ENCODE measurements around the gene SNX8.
A peak's percentile ranks its signal among the peaks of the same experiment; 100 is the strongest.

Gene SNX8

DNA sequence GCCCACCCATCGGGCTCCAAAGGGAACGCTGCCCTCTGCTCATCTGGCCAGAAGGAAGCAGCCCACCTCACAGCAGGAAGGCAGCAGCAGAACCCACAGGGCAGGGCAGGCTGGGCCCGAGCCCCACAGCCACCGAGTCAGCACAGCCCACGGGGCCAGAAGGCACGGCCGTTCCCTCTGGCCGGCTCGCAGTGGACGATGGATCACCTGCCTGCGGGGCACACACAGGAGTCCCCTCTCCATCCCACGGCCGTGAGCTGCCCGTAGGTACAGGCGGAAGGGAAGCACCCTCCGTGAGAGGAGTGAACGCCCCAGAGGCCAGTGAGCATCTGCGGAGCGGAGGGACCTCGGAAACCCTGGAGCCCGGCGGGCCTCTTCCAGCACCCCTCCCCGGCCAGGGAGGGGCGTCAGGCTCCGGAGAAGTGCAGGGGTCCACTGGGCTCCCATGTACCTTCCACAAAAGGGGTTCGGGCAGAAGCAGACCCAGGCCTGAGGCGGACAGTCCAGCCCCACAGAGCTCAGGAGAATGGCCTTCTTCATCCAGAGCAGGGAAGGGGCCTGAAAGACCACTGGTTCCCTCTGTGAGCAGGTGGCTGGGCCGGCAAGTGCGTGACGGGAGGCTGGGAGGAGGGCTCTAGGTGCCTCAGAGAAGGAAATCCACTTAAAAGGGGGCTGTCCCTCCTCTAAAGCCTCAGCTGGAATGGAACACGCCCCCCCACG lies 60.6 kb downstream of the SNX8 start:
- no peak overlapping the region for H3K4me3 Mint-ChIP-seq
- H3K36me3 Mint-ChIP-seq, result peaks cover 46% of the 10 kb centered on the region
- H3K4me1 Mint-ChIP-seq, result peaks cover 37% of the 10 kb centered on the region
- H3K27ac Mint-ChIP-seq, result no peak overlapping the region
- no peak for ATAC-seq
- no peak for DNase-seq (ENCODE audit: low spot score in 2 of 2)
- no peaks in the 10 kb centered on the region for H3K9me3 Mint-ChIP-seq

DNA sequence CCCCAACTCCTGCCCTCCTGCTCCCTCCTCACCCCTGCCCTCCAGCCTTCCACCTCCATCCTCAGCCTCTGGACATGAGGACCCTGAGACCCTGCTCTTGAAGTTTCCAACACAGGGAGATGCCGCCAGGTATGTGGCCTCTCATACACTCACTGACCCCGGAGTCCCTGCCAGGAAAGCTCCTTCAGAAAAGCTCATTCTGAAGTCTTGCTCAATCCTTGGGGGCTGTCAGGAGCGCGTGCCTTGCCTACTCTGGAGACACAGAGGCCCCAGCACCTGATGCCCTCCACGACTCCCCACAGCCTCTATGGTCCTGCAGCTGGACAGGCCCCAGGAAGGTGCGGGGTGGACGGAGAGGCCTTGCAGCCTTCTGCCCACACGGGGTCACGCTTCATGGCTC lies 61.2 kb downstream of the SNX8 start:
- Mint-ChIP-seq H3K36me3 (peaks cover 49% of the 10 kb centered on the region), H3K27ac (peak overlapping the region; percentile 65), H3K9me3 (no peaks in the 10 kb centered on the region), H3K4me1 (peaks cover 41% of the 10 kb centered on the region), H3K4me3 (no peak overlapping the region)
- no peak for ATAC-seq
- no peak for DNase-seq (ENCODE audit: low spot score in 2 of 2)

DNA sequence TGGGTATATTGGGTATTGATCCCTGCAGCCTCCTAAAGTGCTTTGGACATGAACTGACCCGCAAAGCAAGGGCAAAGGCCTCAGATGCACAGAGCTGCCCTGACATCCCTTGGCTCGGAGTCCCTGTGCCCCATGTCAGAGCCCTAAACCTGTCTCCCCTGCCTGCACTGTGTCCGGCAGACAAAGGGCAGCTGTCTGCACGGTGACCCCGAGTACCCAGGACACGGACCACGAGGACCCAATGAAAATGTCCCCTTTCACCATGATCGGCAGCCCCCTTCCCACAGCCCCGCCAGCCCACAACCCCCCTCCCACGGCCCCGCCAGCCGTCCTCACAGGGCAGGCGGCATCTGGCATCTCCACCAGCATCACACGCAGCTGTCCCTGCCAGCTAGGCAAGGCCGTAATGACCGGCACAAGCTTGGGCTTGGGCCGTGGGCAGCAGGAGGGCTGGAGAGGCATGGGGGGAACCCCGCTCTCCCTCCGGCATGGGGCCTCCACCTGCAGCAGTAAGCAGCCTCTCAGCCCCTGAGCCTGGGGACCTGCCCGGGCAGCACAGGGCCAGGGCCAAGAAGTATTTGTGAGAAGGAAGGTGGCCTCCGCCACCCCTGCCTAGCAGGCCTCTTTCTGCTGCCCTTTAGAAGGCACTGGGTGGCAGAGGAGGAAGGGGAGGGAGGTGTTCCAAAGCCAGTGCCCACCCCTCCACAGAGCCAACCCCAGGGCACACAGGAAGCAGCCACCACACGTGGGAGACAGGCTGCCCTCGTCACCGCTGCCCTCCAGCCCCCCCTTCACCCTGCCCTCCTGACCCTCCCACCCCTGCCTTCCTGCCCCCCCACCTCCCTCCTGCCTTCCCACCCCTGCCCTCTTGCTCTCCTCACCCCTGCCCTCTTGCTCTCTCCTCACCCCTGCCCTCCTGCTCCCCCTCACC lies 62.1 kb downstream of the SNX8 start:
- Mint-ChIP-seq H3K9me3 (no peaks in the 10 kb centered on the region), H3K36me3 (peaks cover 53% of the 10 kb centered on the region), H3K27ac (no peak overlapping the region), H3K4me3 (no peak overlapping the region), H3K4me1 (peaks cover 43% of the 10 kb centered on the region)
- DNase-seq (ENCODE audit: low spot score in 2 of 2) (no peak), ATAC-seq (peak; percentile 41)

GRCh38 chr7:2251381-2251780 lies 62.9 kb downstream of the SNX8 start:
- Mint-ChIP-seq H3K4me3 (no peak overlapping the region), H3K36me3 (peaks cover 53% of the 10 kb centered on the region), H3K4me1 (peaks cover 39% of the 10 kb centered on the region), H3K9me3 (no peaks in the 10 kb centered on the region), H3K27ac (no peak overlapping the region)
- ATAC-seq (no peak), DNase-seq (ENCODE audit: low spot score in 2 of 2) (no peak)

DNA sequence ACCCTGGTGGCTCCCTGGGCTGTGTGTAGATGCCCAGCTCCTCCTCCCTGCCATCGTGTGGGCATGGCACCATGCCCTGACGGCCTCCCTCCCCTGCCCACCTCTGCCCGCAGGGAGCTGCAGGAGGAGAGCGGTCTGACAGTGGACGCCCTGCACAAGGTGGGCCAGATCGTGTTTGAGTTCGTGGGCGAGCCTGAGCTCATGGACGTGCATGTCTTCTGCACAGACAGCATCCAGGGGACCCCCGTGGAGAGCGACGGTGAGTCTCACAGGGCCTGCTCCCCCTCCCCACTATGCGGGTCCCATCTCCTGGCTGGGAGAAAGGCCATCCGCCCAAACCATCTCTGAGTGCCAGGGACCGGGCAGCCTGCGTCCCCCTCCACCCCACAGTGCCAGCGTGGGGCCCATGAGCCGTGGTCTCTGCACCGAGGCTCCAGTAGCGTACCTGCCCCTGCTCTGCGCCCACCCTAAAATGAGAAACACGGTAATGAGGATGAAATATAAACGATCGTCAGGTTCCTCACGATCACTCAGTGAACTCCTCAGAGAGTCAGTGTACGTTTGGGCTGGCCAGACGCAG lies 64.4 kb downstream of the SNX8 start:
- H3K27ac Mint-ChIP-seq, result no peak overlapping the region
- H3K4me3 Mint-ChIP-seq, result no peak overlapping the region
- H3K9me3 Mint-ChIP-seq, result no peaks in the 10 kb centered on the region
- DNase-seq (ENCODE audit: low spot score in 2 of 2), result no peak
- peaks cover 46% of the 10 kb centered on the region for H3K36me3 Mint-ChIP-seq
- peaks cover 37% of the 10 kb centered on the region for H3K4me1 Mint-ChIP-seq
- ATAC-seq, result no peak

DNA sequence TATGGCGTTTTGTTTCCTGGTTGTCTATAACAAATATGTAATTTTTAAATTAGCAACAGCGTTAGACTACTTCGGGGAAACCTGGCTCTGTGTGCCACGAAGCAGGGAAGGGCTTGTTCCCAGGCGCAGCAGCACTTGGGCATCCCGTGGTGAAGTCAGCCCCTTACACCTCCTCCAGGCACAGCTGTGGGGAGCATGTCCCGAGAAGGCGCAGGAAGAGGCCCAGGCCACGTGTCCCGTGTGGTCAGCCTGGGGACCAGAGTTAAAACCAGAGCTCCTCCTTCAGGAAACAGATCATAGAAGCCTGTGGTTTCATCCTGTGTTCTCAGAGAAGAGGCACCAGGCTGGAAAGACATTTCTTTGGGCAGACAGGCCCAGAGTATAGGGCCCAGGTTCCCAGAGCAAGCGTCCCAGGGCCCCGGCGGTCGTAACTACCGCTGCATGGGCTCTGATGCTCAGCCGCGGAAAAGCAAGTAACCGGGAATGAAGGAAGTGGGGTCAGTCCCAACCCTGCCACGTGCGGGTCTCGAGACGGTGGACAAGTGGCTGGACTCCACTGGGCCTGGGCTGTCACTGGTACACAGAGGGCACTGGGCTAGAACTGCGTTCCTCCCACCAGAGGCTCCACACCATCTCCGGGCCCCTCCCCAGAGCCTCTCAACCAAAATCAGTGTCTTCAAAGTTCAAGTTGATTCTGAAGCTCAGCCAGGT lies 65.1 kb downstream of the SNX8 start:
- peak overlapping the region; percentile 53 for H3K4me3 Mint-ChIP-seq
- peaks cover 37% of the 10 kb centered on the region for H3K4me1 Mint-ChIP-seq
- DNase-seq (ENCODE audit: low spot score in 2 of 2) (peak in 1 of 2 donors; percentile 51), ATAC-seq (peak; percentile 58)
- peak overlapping the region; percentile 70 for H3K27ac Mint-ChIP-seq
- H3K9me3 Mint-ChIP-seq, result no peaks in the 10 kb centered on the region
- H3K36me3 Mint-ChIP-seq, result peaks cover 39% of the 10 kb centered on the region

GRCh38 chr7:2247141-2247995 lies 66.9 kb downstream of the SNX8 start:
- ATAC-seq (peak; percentile 41), DNase-seq (ENCODE audit: low spot score in 2 of 2) (peak in 1 of 2 donors; percentile 64)
- Mint-ChIP-seq H3K27ac (peak overlapping the region; percentile 67), H3K4me3 (no peak overlapping the region), H3K4me1 (peaks cover 38% of the 10 kb centered on the region), H3K9me3 (no peaks in the 10 kb centered on the region), H3K36me3 (peaks cover 31% of the 10 kb centered on the region)

DNA sequence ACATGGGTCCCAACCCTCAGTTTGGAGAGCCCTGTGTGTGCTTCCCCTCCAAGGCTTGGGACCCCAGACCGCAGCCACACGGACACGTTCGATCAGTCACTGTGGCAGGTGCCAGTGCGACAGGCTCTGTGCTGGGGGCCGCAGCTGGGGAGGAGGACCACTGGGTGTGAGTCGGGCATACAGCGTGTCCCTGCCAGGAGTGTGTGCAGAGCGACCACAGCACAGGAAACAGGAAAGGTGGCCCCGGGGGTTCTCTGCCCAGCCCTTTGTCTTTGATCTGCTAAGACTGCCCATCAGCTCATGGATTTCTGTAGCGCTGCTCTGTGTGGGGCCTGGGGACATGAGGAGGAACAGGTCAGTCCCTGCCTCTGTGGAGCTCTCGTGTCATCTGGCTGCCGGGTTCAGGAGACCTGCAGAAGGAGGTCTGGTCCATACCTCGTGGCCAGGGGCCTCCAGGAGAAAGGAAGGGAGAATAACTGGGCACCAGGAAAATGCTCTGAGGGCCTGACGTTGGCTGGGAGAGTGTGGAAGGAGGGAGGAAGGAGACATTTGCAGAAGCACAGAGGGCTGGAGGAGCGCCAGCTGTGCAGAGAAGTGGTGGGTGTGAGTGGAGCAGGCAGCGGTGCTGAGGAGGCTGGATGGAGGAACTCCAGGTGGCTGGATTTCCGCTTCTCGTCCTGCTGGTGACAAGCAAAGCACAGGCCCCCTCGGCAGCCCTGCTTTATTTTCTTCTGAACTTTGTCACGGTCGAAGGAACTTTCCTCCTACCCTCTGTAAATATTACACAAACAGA lies 68.2 kb downstream of the SNX8 start:
- Mint-ChIP-seq H3K27ac (peak overlapping the region; percentile 74), H3K4me3 (no peak overlapping the region), H3K9me3 (no peaks in the 10 kb centered on the region), H3K4me1 (peaks cover 38% of the 10 kb centered on the region), H3K36me3 (peaks cover 34% of the 10 kb centered on the region)
- ATAC-seq (no peak), DNase-seq (ENCODE audit: low spot score in 2 of 2) (no peak)

- H3K9me3 Mint-ChIP-seq, result no peaks in the 10 kb centered on the region
- H3K36me3 Mint-ChIP-seq, result peaks cover 33% of the 10 kb centered on the region
- H3K4me1 Mint-ChIP-seq, result peaks cover 32% of the 10 kb centered on the region
- DNase-seq (ENCODE audit: low spot score in 2 of 2) (no peak), ATAC-seq (no peak)
- no peak overlapping the region for H3K4me3 Mint-ChIP-seq
- peak overlapping the region; percentile 56 for H3K27ac Mint-ChIP-seq
Observed at GRCh38 chr7:2244404-2244995, 69.7 kb downstream of the SNX8 start.

DNA sequence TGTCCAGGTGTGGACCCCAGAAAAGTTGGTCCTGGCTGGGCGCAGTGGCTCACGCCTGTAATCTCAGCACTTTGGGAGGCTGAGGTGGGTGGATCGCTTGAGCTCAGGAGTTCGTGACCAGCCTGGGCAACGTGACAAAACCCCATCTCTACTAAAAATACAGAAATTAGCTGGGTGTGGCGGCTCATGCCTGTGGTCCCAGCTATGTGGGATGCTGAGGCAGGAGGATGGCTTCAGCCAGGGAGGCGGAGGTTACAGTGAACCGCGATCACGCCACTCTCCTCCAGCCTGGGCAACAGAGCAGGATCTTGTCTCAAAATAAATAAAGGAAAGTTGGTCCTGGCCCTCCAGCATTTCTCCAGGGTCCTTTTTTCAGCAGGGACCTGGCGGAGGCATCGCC lies 70.8 kb downstream of the SNX8 start:
- H3K27ac Mint-ChIP-seq, result no peak overlapping the region

DNA sequence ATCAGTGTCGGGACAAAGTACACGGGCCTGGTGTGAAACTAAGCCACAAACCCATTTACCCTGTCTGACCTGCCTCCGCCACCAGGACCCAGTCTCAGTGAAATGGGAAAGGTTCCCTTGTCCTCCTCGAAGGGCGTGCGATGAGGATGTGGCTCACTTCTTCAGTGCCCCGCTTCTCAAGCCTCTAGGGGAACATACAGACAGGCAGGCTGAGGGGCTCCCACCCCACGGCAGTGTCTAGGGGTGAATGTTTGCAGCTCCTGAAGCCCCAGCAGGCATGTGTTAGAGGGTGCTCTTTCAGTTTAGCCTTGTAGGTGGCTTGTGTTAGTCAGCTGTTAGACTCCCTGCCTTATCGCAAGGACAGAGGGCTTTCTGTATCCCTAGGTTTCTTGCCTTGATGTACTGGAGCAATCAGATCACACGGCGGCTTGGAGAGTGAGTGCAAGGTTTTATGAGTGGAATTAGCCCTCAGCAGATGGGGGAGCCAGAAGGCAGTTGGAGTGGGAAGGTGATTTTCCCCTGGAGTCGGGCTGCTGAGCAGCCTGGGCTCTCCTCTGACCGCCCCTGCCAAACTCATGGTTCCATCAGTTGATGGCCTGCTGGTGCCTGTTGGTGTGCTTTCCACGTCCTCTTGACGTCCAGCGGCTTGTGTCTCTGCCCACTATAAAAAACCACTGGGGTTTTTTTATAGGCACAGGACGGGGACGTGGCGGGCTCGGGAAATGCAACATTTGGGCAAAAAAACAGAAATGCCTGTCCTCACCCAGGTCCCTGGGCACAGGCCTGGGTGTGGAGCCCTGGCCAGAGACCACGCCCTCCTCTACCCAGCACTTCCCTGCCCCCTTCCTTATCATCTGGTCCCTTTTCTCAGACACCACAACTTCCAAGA lies 71.5 kb downstream of the SNX8 start:
- H3K36me3 Mint-ChIP-seq, result peaks cover 44% of the 10 kb centered on the region
- peak overlapping the region; percentile 95 for H3K4me3 Mint-ChIP-seq
- peak overlapping the region; percentile 97 for H3K27ac Mint-ChIP-seq
- H3K4me1 Mint-ChIP-seq, result peaks cover 16% of the 10 kb centered on the region
- ATAC-seq, result peak; percentile 62
- no peaks in the 10 kb centered on the region for H3K9me3 Mint-ChIP-seq
- peak in 1 of 2 donors; percentile 74 for DNase-seq (ENCODE audit: low spot score in 2 of 2)

More for the DNA sequence above, 70.8 kb downstream of the SNX8 start:
- Mint-ChIP-seq H3K4me1 (peaks cover 23% of the 10 kb centered on the region), H3K36me3 (peaks cover 43% of the 10 kb centered on the region), H3K4me3 (peak overlapping the region; percentile 95), H3K9me3 (no peaks in the 10 kb centered on the region)
- DNase-seq (ENCODE audit: low spot score in 2 of 2) (no peak), ATAC-seq (no peak)

GRCh38 chr7:2241580-2242540 lies 72.4 kb downstream of the SNX8 start, which contains the start of the genes MRM2 and NUDT1:
Gene MRM2 (minus strand): TSS chr7:2242205. CDS start chr7:2242169, 36 bp downstream.
Gene NUDT1 (plus strand): TSS chr7:2242226. CDS start chr7:2244575, 2,349 bp downstream.
- peaks cover 52% of the 10 kb centered on the region for H3K36me3 Mint-ChIP-seq
- H3K27ac Mint-ChIP-seq, result peak within 1 kb of the TSS; percentile 97
- H3K9me3 Mint-ChIP-seq, result no peaks in the 10 kb centered on the region
- peaks cover 16% of the 10 kb centered on the region for H3K4me1 Mint-ChIP-seq
- peak within 1 kb of the TSS; percentile 95 for H3K4me3 Mint-ChIP-seq
- DNase-seq (ENCODE audit: low spot score in 2 of 2), result peak; percentile 76 to 91
- peak; percentile 89 for ATAC-seq
